Caco-2 (cell line): ENCODE measurements around the gene STOX1. TPM values are rescaled to one million over a fixed set of nuclear protein-coding genes. Genes with fewer than 3 reads are reported as not detected.

Source experiments
- BruUV-seq: library from RNA; stranded (reverse); fragments of 400-500 nt; replicated peaks from 2 replicates; lab custom pipeline; 2021; lab: Mats Ljungman, UMichigan
- CTCF ChIA-PET: fragments of 300-600 bp; sonication (Branson Sonifier 250); formaldehyde crosslinking; loops from one replicate; lab custom pipeline; 2022; ENCODE audit warnings: antibody characterized with exemption; lab: Charles Lee
- POLR2A ChIA-PET: fragments of 300-600 bp; sonication (Branson Sonifier 250); formaldehyde crosslinking; loops from one replicate; lab custom pipeline; 2022; ENCODE audit warnings: antibody characterized with exemption; lab: Charles Lee
- DNase-seq, 2 experiments: peaks; one replicate each; pipeline versions ENCODE4 v3.0.0 to v3.0.0-alpha.2; 2020 to 2022
- H3K27me3 ChIP-seq: replicated peaks from 2 replicates; pipeline ENCODE4 v1.6.0; 2011; ENCODE audit warnings: low read length; ENCODE audit not compliant: control insufficient read depth, insufficient read depth
- H3K36me3 ChIP-seq: 2 replicates; pipeline ENCODE4 v1.5.1; 2011; ENCODE audit warnings: low read length; ENCODE audit not compliant: control insufficient read depth, insufficient read depth
- H3K4me1 ChIP-seq: fragments of 250-450 bp; sonication (Bioruptor Pico); 2 replicates; pipeline ENCODE4 v1.5.1; 2020; ENCODE audit warnings: mild to moderate bottlenecking
- H3K4me3 ChIP-seq: 2 replicates; pipeline ENCODE4 v1.5.1; 2011; ENCODE audit warnings: low read depth, mild to moderate bottlenecking, control low read depth, low read length
- H3K9me3 ChIP-seq: fragments of 250-450 bp; sonication (Bioruptor Pico); 2 replicates; pipeline ENCODE4 v1.5.1; 2020; ENCODE audit warnings: mild to moderate bottlenecking, moderate library complexity
- H3K27ac Mint-ChIP-seq: one replicate; pipeline ENCODE4 v1.8.0; 2022; ENCODE audit warnings: mixed read lengths; ENCODE audit not compliant: unreplicated experiment
- H3K27me3 Mint-ChIP-seq: one replicate; pipeline ENCODE4 v1.8.0; 2022; ENCODE audit warnings: mixed read lengths; ENCODE audit not compliant: insufficient read depth, unreplicated experiment
- H3K36me3 Mint-ChIP-seq: one replicate; pipeline ENCODE4 v1.8.0; 2022; ENCODE audit warnings: mild to moderate bottlenecking, mixed read lengths; ENCODE audit not compliant: insufficient read depth, unreplicated experiment
- H3K4me1 Mint-ChIP-seq: one replicate; pipeline ENCODE4 v1.8.0; 2022; ENCODE audit warnings: low read depth, mixed read lengths; ENCODE audit not compliant: unreplicated experiment
- H3K4me3 Mint-ChIP-seq: one replicate; pipeline ENCODE4 v1.8.0; 2022; ENCODE audit warnings: mild to moderate bottlenecking, moderate library complexity, mixed read lengths; ENCODE audit not compliant: unreplicated experiment
- H3K9me3 Mint-ChIP-seq: one replicate; pipeline ENCODE4 v1.8.0; 2022; ENCODE audit warnings: mixed read lengths; ENCODE audit not compliant: unreplicated experiment
- CTCF ChIP-seq, 2 experiments: fragments of 200-600 bp in 1 of 2; IDR thresholded peaks; 1 replicate in 1 of 2; 2 replicates in 1 of 2; pipeline versions ENCODE4 v1.5.1 to v1.8.0; 2011 to 2022; ENCODE audit warnings: antibody characterized with exemption in 1 of 2, control low read depth in 1 of 2, inconsistent platforms in 1 of 2, low read depth in 1 of 2, low read length in 1 of 2, mild to moderate bottlenecking in 1 of 2, moderate library complexity in 1 of 2; ENCODE audit not compliant: insufficient read depth in 1 of 2, severe bottlenecking in 1 of 2, unreplicated experiment in 1 of 2
- intact Hi-C: fragments of 100-400 bp; cut with micrococcal nuclease; formaldehyde crosslinking; loops from one replicate; pipeline ENCODE4 v1.10.0; 2022; ENCODE audit not compliant: unreplicated experiment
- total RNA-seq: library from RNA; stranded (reverse); gene quantifications from 2 replicates; pipeline ENCODE4 v1.2.3, GENCODE V29; 2022

The STOX1 gene
- total RNA-seq, 1 experiment from 2014 or later, result 8.5 TPM

- no peaks in the 10 kb centered on the region for H3K36me3 Mint-ChIP-seq
- intact Hi-C loops, result no loop called here
- H3K4me3 Mint-ChIP-seq, result no peak overlapping the region
- no peaks in the 10 kb centered on the region for H3K36me3 ChIP-seq
- ChIA-PET CTCF (interaction anchor here (1.4 kb wide), 2 partner anchors 13 to 50 kb away, joined by 3 to 4 read pairs; partner anchors contain the start of gene STOX1), POLR2A (interaction anchor here (1.6 kb wide), 1 partner anchor 50 kb away, joined by 9 read pairs; the partner anchor contains the start of gene STOX1)
- H3K4me1 Mint-ChIP-seq, result peaks cover 30% of the 10 kb centered on the region
- no TSS peak for BruUV-seq
- no peak for DNase-seq
- TF ChIP-seq CTCF (IDR thresholded peaks at IDR 0.05; ENCODE audit: insufficient read depth in 1 of 2, low read depth in 1 of 2, low read length in 1 of 2, severe bottlenecking in 1 of 2, unreplicated experiment in 1 of 2), result peak in 1 of 2 experiments; percentile 26
- peaks cover 34% of the 10 kb centered on the region for H3K4me1 ChIP-seq
- H3K27me3 ChIP-seq, result no peaks in the 10 kb centered on the region
- no peak overlapping the region for H3K27ac Mint-ChIP-seq
- H3K9me3 ChIP-seq, result no peaks in the 10 kb centered on the region
- H3K4me3 ChIP-seq, result no peak overlapping the region
- H3K9me3 Mint-ChIP-seq, result no peaks in the 10 kb centered on the region
- H3K27me3 Mint-ChIP-seq, result no peaks in the 10 kb centered on the region
Measured at GRCh38 chr10:68877482-68878110, 50.3 kb downstream of the STOX1 start.

GRCh38 chr10:68878496-68878895 is 51.2 kb downstream of the STOX1 start:
- CTCF ChIA-PET, result interaction anchor here (0.6 to 1.1 kb wide), 4 partner anchors 12 to 93 kb away, joined by 3 to 10 read pairs (median 4); partner anchors contain the start of gene STOX1
- Mint-ChIP-seq H3K27me3 (no peaks in the 10 kb centered on the region), H3K9me3 (no peaks in the 10 kb centered on the region), H3K4me3 (no peak overlapping the region), H3K27ac (no peak overlapping the region), H3K36me3 (no peaks in the 10 kb centered on the region), H3K4me1 (peaks cover 30% of the 10 kb centered on the region)
- no peak for TF ChIP-seq CTCF (IDR thresholded peaks at IDR 0.05; ENCODE audit: insufficient read depth in 1 of 2, low read depth in 1 of 2, low read length in 1 of 2, severe bottlenecking in 1 of 2, unreplicated experiment in 1 of 2)
- H3K9me3 ChIP-seq, result no peaks in the 10 kb centered on the region
- H3K4me1 ChIP-seq, result peaks cover 34% of the 10 kb centered on the region
- BruUV-seq, result no TSS peak
- intact Hi-C loops, result no loop called here
- no peaks in the 10 kb centered on the region for H3K27me3 ChIP-seq
- no peak overlapping the region for H3K4me3 ChIP-seq
- POLR2A ChIA-PET, result interaction anchor here (0.6 to 0.8 kb wide), 2 partner anchors 23 to 51 kb away, joined by 3 to 9 read pairs; partner anchors contain the start of genes DDX50 and STOX1
- no peak for DNase-seq
- no peaks in the 10 kb centered on the region for H3K36me3 ChIP-seq

GRCh38 chr10:68879628-68880027 is 52.3 kb downstream of the STOX1 start:
- no TSS peak for BruUV-seq
- H3K27me3 ChIP-seq, result no peaks in the 10 kb centered on the region
- Mint-ChIP-seq H3K36me3 (no peaks in the 10 kb centered on the region), H3K27ac (no peak overlapping the region), H3K27me3 (no peaks in the 10 kb centered on the region), H3K9me3 (no peaks in the 10 kb centered on the region), H3K4me1 (peaks cover 30% of the 10 kb centered on the region), H3K4me3 (no peak overlapping the region)
- peak in 1 of 2 experiments; percentile 13 for TF ChIP-seq CTCF (IDR thresholded peaks at IDR 0.05; ENCODE audit: insufficient read depth in 1 of 2, low read depth in 1 of 2, low read length in 1 of 2, severe bottlenecking in 1 of 2, unreplicated experiment in 1 of 2)
- peaks cover 34% of the 10 kb centered on the region for H3K4me1 ChIP-seq
- CTCF ChIA-PET, result interaction anchor here (0.5 to 1.1 kb wide), 2 partner anchors 29 to 52 kb away, joined by 6 to 10 read pairs; partner anchors contain the start of gene STOX1
- POLR2A ChIA-PET, result no interaction called here
- intact Hi-C loops, result no loop called here
- no peak for DNase-seq
- no peaks in the 10 kb centered on the region for H3K36me3 ChIP-seq
- no peaks in the 10 kb centered on the region for H3K9me3 ChIP-seq
- no peak overlapping the region for H3K4me3 ChIP-seq
